ENCODE measurements around the gene MAST2. TPM values are rescaled to one million over a fixed set of nuclear protein-coding genes. Genes with fewer than 3 reads are reported as not detected.

Gene MAST2
- total RNA-seq, 1 experiment from 2014 or later: 38.4 TPM

DNA sequence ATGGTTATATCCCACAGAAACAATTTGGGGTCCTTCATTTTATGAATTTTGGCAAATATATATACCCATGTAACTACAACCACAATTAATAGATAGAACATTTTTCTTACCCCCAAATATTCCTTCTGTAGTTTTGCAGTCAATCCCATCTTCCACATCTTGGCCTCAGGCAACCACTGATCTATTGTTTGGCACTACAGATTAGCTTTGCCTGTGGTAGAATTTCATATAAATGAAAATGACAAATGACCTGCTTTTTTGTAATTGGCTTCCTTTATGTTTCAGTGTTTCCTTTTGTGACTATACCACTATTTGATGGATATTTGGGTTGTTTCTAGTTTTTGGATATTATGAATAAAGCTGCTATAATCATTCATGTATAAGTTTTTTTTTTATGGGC is 91.5 kb downstream of the MAST2 start:
- no peak overlapping the region for H3K4me3 ChIP-seq (ENCODE audit: low read depth, low read length, poor library complexity, severe bottlenecking)
- POLR2A ChIA-PET (ENCODE audit: low non-redundant PET): no interaction called here
- no peak overlapping the region for H3K27ac ChIP-seq (ENCODE audit: low read depth, low read length, poor library complexity, severe bottlenecking)
- no peaks in the 10 kb centered on the region for H3K9me3 ChIP-seq (ENCODE audit: low read depth, low read length, poor library complexity, severe bottlenecking)
- no peaks in the 10 kb centered on the region for H3K4me1 ChIP-seq (ENCODE audit: insufficient read depth, low read length, poor library complexity, severe bottlenecking)
- intact Hi-C loops (cut with micrococcal nuclease; ENCODE audit: unreplicated experiment): no loop called here
- no peaks in the 10 kb centered on the region for H3K27me3 ChIP-seq (replicated peaks; ENCODE audit: insufficient read depth, low read depth, low read length, poor library complexity)
- no peak for DNase-seq (ENCODE audit: low spot score)
- no peaks in the 10 kb centered on the region for H3K36me3 ChIP-seq (ENCODE audit: insufficient read depth, low read length, poor library complexity, severe bottlenecking)
- BruUV-seq (replicated peaks): no TSS peak
- TF ChIP-seq, protein P1, sequence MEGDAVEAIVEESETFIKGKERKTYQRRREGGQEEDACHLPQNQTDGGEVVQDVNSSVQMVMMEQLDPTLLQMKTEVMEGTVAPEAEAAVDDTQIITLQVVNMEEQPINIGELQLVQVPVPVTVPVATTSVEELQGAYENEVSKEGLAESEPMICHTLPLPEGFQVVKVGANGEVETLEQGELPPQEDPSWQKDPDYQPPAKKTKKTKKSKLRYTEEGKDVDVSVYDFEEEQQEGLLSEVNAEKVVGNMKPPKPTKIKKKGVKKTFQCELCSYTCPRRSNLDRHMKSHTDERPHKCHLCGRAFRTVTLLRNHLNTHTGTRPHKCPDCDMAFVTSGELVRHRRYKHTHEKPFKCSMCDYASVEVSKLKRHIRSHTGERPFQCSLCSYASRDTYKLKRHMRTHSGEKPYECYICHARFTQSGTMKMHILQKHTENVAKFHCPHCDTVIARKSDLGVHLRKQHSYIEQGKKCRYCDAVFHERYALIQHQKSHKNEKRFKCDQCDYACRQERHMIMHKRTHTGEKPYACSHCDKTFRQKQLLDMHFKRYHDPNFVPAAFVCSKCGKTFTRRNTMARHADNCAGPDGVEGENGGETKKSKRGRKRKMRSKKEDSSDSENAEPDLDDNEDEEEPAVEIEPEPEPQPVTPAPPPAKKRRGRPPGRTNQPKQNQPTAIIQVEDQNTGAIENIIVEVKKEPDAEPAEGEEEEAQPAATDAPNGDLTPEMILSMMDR (conservative IDR thresholded peaks at IDR 0.05; ENCODE audit: low read depth, low read length): no peak
- no peak for TF ChIP-seq EZH2 (IDR thresholded peaks at IDR 0.05; ENCODE audit: borderline replicate concordance, low read depth, low read length, poor library complexity, severe bottlenecking)
- CTCF ChIA-PET: no interaction called here

DNA sequence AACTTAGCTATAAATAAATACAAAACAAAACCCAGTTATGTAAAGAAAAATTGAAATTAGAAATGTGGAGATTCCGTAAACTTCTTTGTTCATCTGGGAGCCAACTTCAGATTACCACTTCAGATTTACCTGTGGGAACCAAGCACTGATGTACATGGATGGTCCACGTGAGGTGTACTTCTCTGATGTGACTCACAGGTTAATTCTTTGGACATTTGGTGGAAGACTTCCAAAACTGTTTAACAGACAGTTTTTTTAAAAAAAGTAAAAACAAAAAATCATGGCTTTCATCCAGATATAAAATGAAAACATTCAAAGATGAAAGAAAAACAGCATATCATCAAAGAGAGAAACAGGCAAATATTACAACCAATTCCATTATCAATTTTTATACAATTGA is 92.0 kb downstream of the MAST2 start:
- Histone ChIP-seq H3K4me1 (ENCODE audit: insufficient read depth, low read length, poor library complexity, severe bottlenecking) (no peaks in the 10 kb centered on the region), H3K27me3 (replicated peaks; ENCODE audit: insufficient read depth, low read depth, low read length, poor library complexity) (no peaks in the 10 kb centered on the region), H3K36me3 (ENCODE audit: insufficient read depth, low read length, poor library complexity, severe bottlenecking) (no peaks in the 10 kb centered on the region), H3K9me3 (ENCODE audit: low read depth, low read length, poor library complexity, severe bottlenecking) (no peaks in the 10 kb centered on the region), H3K4me3 (ENCODE audit: low read depth, low read length, poor library complexity, severe bottlenecking) (no peak overlapping the region), H3K27ac (ENCODE audit: low read depth, low read length, poor library complexity, severe bottlenecking) (no peak overlapping the region)
- TF ChIP-seq, protein P1 (conservative IDR thresholded peaks at IDR 0.05; ENCODE audit: low read depth, low read length): no peak
- TF ChIP-seq EZH2 (IDR thresholded peaks at IDR 0.05; ENCODE audit: borderline replicate concordance, low read depth, low read length, poor library complexity, severe bottlenecking): no peak
- intact Hi-C loops (cut with micrococcal nuclease; ENCODE audit: unreplicated experiment): no loop called here
- ChIA-PET POLR2A (ENCODE audit: low non-redundant PET) (no interaction called here), CTCF (no interaction called here)
- no TSS peak for BruUV-seq (replicated peaks)
- no peak for DNase-seq (ENCODE audit: low spot score)

DNA sequence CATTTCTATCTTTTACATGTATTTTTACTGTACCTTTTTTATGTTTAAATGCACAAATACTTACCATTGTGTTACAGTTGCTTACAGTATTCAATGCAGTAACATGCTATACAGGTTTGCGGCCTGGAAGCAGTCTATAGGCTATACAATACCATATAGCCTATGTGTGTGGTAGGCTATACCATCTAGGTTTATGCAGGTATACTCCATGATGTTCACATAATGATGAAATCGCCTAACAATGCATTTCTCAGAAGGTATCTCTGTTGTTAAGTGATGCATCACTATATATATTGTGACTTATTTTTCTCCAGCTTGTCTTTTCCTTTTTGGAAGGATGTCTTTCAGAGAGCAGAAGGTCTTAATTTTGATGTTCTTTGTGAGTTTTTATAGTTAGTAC is 103.5 kb downstream of the MAST2 start:
- no peak for DNase-seq (ENCODE audit: low spot score)
- no peak for TF ChIP-seq EZH2 (IDR thresholded peaks at IDR 0.05; ENCODE audit: borderline replicate concordance, low read depth, low read length, poor library complexity, severe bottlenecking)
- TF ChIP-seq, protein P1 (conservative IDR thresholded peaks at IDR 0.05; ENCODE audit: low read depth, low read length): no peak
- Histone ChIP-seq H3K4me3 (ENCODE audit: low read depth, low read length, poor library complexity, severe bottlenecking) (no peak overlapping the region), H3K27ac (ENCODE audit: low read depth, low read length, poor library complexity, severe bottlenecking) (no peak overlapping the region), H3K4me1 (ENCODE audit: insufficient read depth, low read length, poor library complexity, severe bottlenecking) (peaks cover 8% of the 10 kb centered on the region), H3K36me3 (ENCODE audit: insufficient read depth, low read length, poor library complexity, severe bottlenecking) (no peaks in the 10 kb centered on the region), H3K9me3 (ENCODE audit: low read depth, low read length, poor library complexity, severe bottlenecking) (no peaks in the 10 kb centered on the region), H3K27me3 (replicated peaks; ENCODE audit: insufficient read depth, low read depth, low read length, poor library complexity) (no peaks in the 10 kb centered on the region)
- intact Hi-C loops (cut with micrococcal nuclease; ENCODE audit: unreplicated experiment): no loop called here
- POLR2A ChIA-PET (ENCODE audit: low non-redundant PET): no interaction called here
- no TSS peak for BruUV-seq (replicated peaks)
- CTCF ChIA-PET: no interaction called here

All from A673 (cell line).